Measurements from ENCODE around the gene DCUN1D2.

DCUN1D2 gene

DNA sequence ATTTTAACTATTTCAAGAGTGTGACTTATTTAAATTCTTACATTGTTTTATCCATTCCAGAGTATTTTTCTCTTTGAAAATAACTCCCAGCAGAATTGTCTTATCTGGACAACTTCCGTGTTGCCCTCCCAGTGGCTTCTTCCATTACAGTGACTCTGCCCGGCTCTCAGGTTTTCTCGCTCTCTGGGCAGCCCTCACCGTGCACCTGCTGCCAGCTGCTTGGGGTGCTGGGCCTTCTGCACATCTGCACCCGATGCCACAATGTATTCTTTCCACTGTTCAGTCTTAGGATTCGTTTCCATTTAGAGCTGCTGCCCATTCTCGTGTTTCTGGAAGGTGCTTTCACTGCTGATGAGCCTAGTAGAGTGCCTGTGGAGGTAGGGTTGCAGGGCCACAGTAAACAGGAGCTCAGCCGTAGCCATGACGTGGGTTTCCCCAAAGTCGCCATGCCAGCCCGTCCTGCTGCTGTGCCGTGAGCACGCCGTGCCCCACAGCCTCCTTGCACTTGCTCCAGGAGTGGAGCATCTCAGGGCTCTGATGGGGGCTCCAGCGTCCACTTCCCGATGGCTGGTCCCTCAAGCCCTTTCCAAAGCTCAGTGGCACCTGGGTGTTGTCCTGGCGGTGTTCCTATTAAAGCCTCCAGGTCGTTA lies 46.1 kb upstream of the DCUN1D2 start:
- no peak for DNase-seq (ENCODE audit: low read depth)
- no peak overlapping the region for H3K4me3 ChIP-seq (ENCODE audit: control insufficient read depth, low read depth, low read length)
- TF ChIP-seq, protein P1, sequence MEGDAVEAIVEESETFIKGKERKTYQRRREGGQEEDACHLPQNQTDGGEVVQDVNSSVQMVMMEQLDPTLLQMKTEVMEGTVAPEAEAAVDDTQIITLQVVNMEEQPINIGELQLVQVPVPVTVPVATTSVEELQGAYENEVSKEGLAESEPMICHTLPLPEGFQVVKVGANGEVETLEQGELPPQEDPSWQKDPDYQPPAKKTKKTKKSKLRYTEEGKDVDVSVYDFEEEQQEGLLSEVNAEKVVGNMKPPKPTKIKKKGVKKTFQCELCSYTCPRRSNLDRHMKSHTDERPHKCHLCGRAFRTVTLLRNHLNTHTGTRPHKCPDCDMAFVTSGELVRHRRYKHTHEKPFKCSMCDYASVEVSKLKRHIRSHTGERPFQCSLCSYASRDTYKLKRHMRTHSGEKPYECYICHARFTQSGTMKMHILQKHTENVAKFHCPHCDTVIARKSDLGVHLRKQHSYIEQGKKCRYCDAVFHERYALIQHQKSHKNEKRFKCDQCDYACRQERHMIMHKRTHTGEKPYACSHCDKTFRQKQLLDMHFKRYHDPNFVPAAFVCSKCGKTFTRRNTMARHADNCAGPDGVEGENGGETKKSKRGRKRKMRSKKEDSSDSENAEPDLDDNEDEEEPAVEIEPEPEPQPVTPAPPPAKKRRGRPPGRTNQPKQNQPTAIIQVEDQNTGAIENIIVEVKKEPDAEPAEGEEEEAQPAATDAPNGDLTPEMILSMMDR (IDR thresholded peaks at IDR 0.05; ENCODE audit: control insufficient read depth, insufficient read depth, low read depth, low read length, missing control alignments), result no peak

DNA sequence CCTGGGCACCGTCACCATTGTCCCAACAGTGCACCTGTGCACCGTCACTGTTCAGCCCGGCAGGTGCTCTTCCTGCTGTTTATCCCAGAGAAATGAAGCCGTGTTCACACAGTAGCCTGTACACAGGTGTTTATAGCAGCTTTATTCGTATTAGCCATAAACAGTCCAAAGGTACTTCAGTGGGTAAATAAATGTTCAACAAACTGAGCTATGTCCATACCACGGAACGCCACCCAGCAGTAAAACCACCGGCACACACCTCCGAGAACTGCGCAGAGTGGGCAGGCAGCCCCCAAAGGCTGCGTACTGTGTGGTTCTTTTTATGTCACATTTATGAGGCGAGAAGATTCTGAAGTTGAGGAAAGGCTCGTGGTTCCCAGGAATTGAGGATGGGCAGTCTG lies 44.9 kb upstream of the DCUN1D2 start:
- TF ChIP-seq, protein P1 (IDR thresholded peaks at IDR 0.05; ENCODE audit: control insufficient read depth, insufficient read depth, low read depth, low read length, missing control alignments), result no peak
- no peak for DNase-seq (ENCODE audit: low read depth)
- no peak overlapping the region for H3K4me3 ChIP-seq (ENCODE audit: control insufficient read depth, low read depth, low read length)

GRCh38 chr13:113534236-113534860 lies 43.8 kb upstream of the DCUN1D2 start:
- H3K4me3 ChIP-seq (ENCODE audit: control insufficient read depth, low read depth, low read length), result no peak overlapping the region
- DNase-seq (ENCODE audit: low read depth), result no peak
- TF ChIP-seq, protein P1 (IDR thresholded peaks at IDR 0.05; ENCODE audit: control insufficient read depth, insufficient read depth, low read depth, low read length, missing control alignments), result no peak

GRCh38 chr13:113533161-113533840 lies 42.8 kb upstream of the DCUN1D2 start:
- no peak overlapping the region for H3K4me3 ChIP-seq (ENCODE audit: control insufficient read depth, low read depth, low read length)
- no peak for DNase-seq (ENCODE audit: low read depth)
- TF ChIP-seq, protein P1 (IDR thresholded peaks at IDR 0.05; ENCODE audit: control insufficient read depth, insufficient read depth, low read depth, low read length, missing control alignments), result no peak

- H3K4me3 ChIP-seq (ENCODE audit: control insufficient read depth, low read depth, low read length), result no peak overlapping the region
- no peak for DNase-seq (ENCODE audit: low read depth)
- TF ChIP-seq, protein P1 (IDR thresholded peaks at IDR 0.05; ENCODE audit: control insufficient read depth, insufficient read depth, low read depth, low read length, missing control alignments), result no peak
These were observed 41.8 kb upstream of the DCUN1D2 start for GRCh38 chr13:113532156-113532806.

DNA sequence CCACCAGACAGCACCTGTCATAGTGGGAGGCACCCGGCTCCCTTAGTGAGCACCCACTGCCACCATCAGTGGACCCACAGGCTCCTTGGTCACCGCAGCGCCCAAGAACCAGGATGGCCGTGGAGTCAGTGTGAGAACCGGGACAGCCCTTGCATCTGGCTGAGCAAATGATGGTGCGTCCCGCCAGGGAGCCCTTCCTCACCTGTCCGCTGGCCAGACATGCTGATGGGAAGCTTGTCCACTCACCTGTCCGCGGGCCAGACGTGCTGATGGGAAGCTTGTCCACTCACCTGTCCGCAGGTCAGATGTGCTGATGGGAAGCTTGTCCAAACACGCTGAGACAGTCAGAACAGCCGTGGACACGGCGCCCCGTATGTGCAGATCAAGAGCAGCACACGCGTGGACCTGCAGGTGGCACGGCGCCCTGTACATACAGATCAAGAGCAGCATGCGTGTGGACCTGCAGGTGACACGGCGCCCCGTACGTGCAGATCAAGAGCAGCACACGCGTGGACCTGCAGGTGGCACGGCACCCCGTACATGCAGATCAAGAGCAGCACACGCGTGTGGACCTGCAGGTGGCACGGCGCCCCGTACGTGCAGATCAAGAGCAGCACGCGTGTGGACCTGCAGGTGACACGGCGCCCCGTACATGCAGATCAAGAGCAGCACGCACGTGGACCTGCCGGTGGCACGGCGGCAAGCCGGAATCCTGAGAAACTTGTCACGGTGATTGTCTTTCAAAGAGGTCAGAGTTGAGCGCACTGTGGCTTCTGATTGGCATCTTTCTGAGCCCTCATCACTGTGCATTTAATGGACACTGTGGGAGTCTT lies 40.7 kb upstream of the DCUN1D2 start:
- H3K4me3 ChIP-seq (ENCODE audit: control insufficient read depth, low read depth, low read length), result no peak overlapping the region
- TF ChIP-seq, protein P1 (IDR thresholded peaks at IDR 0.05; ENCODE audit: control insufficient read depth, insufficient read depth, low read depth, low read length, missing control alignments), result no peak
- DNase-seq (ENCODE audit: low read depth), result no peak
